ENCODE results near the gene ASB6. TPM values are rescaled to one million over a fixed set of nuclear protein-coding genes. Genes with fewer than 3 reads are reported as not detected.
A peak's percentile ranks its signal among the peaks of the same experiment; 100 is the strongest.

Gene ASB6
- total RNA-seq, 2 donors from 2014 or later, result 15.8 to 18.5 TPM

- no peaks in the 10 kb centered on the region for H3K27me3 ChIP-seq
- peak overlapping the region; percentile 79 for H3K27ac ChIP-seq
- DNase-seq, result peak; percentile 77
- H3K9me3 ChIP-seq, result no peaks in the 10 kb centered on the region
- intact Hi-C loops (cut with DNase I), result loop anchor here (10.0 kb wide), 1 partner anchor 104 kb away; no protein-coding TSS in a partner anchor
- peaks cover 10% of the 10 kb centered on the region for H3K4me1 ChIP-seq
- peak overlapping the region; percentile 57 for H3K4me3 ChIP-seq
- H3K9ac ChIP-seq (ENCODE audit: low read depth in 2 of 2, low read length in 2 of 2), result peak overlapping the region; percentile 42 to 81
- no peaks in the 10 kb centered on the region for H3K36me3 ChIP-seq
- no peak for TF ChIP-seq CTCF (IDR thresholded peaks at IDR 0.05)
Observed at GRCh38 chr9:129608561-129609481, 33.1 kb downstream of the ASB6 start.

GRCh38 chr9:129607027-129607387 is 34.9 kb downstream of the ASB6 start:
- H3K4me3 ChIP-seq, result no peak overlapping the region
- H3K4me1 ChIP-seq, result peaks cover 10% of the 10 kb centered on the region
- no peaks in the 10 kb centered on the region for H3K36me3 ChIP-seq
- peak overlapping the region in 1 of 2 donors; percentile 74 for H3K9ac ChIP-seq (ENCODE audit: low read depth in 2 of 2, low read length in 2 of 2)
- peak overlapping the region; percentile 18 for H3K27ac ChIP-seq
- DNase-seq, result no peak
- H3K27me3 ChIP-seq, result no peaks in the 10 kb centered on the region
- intact Hi-C loops (cut with DNase I), result loop anchor here (10.0 kb wide), 1 partner anchor 102 kb away; no protein-coding TSS in a partner anchor
- TF ChIP-seq CTCF (IDR thresholded peaks at IDR 0.05), result no peak
- H3K9me3 ChIP-seq, result no peaks in the 10 kb centered on the region

- intact Hi-C loops (cut with DNase I), result loop anchor here (10.0 kb wide), 1 partner anchor 102 kb away; no protein-coding TSS in a partner anchor
- no peak for TF ChIP-seq CTCF (IDR thresholded peaks at IDR 0.05)
- H3K27ac ChIP-seq, result peak overlapping the region; percentile 18
- no peak overlapping the region for H3K9ac ChIP-seq (ENCODE audit: low read depth in 2 of 2, low read length in 2 of 2)
- no peak overlapping the region for H3K4me3 ChIP-seq
- H3K4me1 ChIP-seq, result peaks cover 10% of the 10 kb centered on the region
- no peaks in the 10 kb centered on the region for H3K27me3 ChIP-seq
- DNase-seq, result no peak
- H3K36me3 ChIP-seq, result no peaks in the 10 kb centered on the region
- no peaks in the 10 kb centered on the region for H3K9me3 ChIP-seq
Observed at GRCh38 chr9:129606161-129607026, 35.6 kb downstream of the ASB6 start.

GRCh38 chr9:129604766-129605163 is 37.2 kb downstream of the ASB6 start:
- Histone ChIP-seq H3K9ac (ENCODE audit: low read depth in 2 of 2, low read length in 2 of 2) (no peak overlapping the region), H3K27ac (no peak overlapping the region), H3K27me3 (no peaks in the 10 kb centered on the region), H3K9me3 (no peaks in the 10 kb centered on the region), H3K4me3 (no peak overlapping the region), H3K36me3 (no peaks in the 10 kb centered on the region), H3K4me1 (peaks cover 10% of the 10 kb centered on the region)
- intact Hi-C loops (cut with DNase I), result loop anchor here (10.0 kb wide), 1 partner anchor 100 kb away; no protein-coding TSS in a partner anchor
- DNase-seq, result no peak
- no peak for TF ChIP-seq CTCF (IDR thresholded peaks at IDR 0.05)

- no peaks in the 10 kb centered on the region for H3K36me3 ChIP-seq
- no peak overlapping the region for H3K4me3 ChIP-seq
- peaks cover 5% of the 10 kb centered on the region for H3K4me1 ChIP-seq
- no peak for DNase-seq
- no peak overlapping the region for H3K9ac ChIP-seq (ENCODE audit: low read depth in 2 of 2, low read length in 2 of 2)
- no peak overlapping the region for H3K27ac ChIP-seq
- intact Hi-C loops (cut with DNase I), result loop anchor here (10.0 kb wide), 1 partner anchor 99 kb away; no protein-coding TSS in a partner anchor
- no peaks in the 10 kb centered on the region for H3K27me3 ChIP-seq
- no peak for TF ChIP-seq CTCF (IDR thresholded peaks at IDR 0.05)
- no peaks in the 10 kb centered on the region for H3K9me3 ChIP-seq
Observed at GRCh38 chr9:129604056-129604765, 37.7 kb downstream of the ASB6 start.
